Fibroblast of skin of left biceps (primary cell): ENCODE data around the gene OXA1L.
"Not testable (repeated sequence)": the region's sequence is repeated elsewhere in the genome, so short reads cannot be mapped to it uniquely, and the experiment has no call there.

Experiments
- DNase-seq, 2 experiments: peaks; one replicate each; pipeline ENCODE4 v3.0.0-alpha.2; 2013; ENCODE audit warnings: low read depth in 2 of 2

Gene OXA1L

DNA sequence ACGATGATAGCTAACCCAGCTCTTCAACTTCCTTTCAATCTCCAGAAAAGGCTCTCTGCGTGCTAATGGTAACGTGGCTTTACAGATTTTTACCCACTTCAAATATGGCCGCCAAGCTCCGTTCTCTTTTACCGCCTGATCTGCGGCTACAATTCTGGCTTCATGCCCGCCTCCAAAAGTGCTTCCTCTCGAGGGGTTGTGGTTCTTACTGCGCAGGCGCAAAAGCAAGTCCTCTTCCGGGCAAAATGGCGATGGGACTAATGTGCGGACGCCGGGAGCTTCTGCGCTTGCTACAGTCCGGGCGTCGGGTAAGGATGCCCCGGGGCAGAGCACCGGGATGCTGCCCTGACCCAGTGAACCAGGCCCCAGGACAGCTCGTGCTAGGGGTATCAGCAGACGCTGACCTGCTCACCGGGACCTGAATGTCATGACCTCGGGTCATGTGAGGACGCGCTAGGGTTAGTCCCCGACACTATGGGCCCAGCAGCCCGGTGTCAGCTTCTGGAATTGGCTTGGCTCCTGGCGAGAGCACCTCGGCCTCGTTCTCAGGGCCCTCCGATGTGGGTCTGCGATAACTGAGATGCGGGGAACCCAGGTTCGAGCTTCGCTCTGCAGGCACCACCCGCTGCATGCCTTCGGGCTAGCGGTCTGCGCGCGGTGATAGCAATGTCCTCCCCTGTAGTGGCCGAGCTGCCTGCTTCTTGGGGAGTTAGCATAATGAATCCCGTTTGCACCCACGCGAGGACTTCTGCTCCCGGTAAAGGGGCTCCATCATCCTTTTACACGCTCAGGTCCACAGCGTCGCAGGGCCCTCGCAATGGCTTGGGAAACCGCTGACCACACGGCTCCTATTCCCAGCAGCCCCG lies at the start of gene OXA1L:
Gene OXA1L (plus strand): TSS at position 232 of the 866 bp plus-strand sequence. CDS start 14 bp downstream, at position 246.
- peak; percentile 96 for DNase-seq

- DNase-seq = no peak
Measured at GRCh38 chr14:22718091-22718490, 48.4 kb upstream of the OXA1L start.

GRCh38 chr14:22721213-22721612 lies 45.3 kb upstream of the OXA1L start:
- no peak for DNase-seq

DNA sequence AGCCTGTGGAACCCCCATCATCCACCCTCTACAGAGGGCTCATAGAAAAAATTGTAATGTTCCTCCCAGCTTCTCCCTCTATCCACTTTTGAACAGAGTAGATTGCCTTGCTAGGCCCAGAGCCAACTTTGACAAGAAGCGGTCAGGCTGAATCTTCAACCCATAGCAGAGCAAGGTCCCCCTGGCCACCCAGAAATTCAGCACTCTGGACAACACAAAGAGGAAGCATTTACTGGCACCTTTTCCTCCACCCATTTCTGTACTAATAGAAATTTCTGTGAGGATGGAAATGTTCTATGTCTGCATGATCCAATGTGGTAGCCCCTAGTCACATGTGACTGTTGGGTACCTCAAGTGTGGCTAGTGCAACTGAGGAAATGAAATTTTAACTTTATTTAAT lies 42.7 kb upstream of the OXA1L start:
- DNase-seq = no peak

GRCh38 chr14:22724847-22725246 lies 41.6 kb upstream of the OXA1L start:
- not testable (repeated sequence) for DNase-seq

- DNase-seq = not testable (repeated sequence)
Measured at GRCh38 chr14:22725374-22725773, 41.1 kb upstream of the OXA1L start.

GRCh38 chr14:22726012-22726411 lies 40.5 kb upstream of the OXA1L start:
- no peak for DNase-seq

DNA sequence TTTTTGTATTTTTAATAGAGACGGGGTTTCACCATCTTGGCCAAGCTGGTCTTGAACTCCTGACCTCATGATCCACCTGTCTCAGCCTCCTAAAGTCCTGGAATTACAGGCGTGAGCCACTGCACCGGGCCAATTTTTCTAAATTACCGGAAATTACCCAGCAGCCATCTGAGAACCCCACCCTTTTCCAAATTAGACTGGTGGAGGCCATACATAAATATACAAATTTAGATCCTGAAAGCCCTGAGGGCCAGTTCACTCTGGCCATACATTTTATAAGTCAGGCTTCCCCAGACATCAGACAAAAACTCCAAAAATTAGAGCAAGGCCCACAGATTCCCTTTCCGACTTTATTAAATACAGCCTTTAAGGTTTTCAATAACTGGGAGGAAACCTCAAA lies 34.4 kb upstream of the OXA1L start:
- DNase-seq = not testable (repeated sequence)

- DNase-seq = no peak
Measured at GRCh38 chr14:22733829-22734228, 32.7 kb upstream of the OXA1L start.

DNA sequence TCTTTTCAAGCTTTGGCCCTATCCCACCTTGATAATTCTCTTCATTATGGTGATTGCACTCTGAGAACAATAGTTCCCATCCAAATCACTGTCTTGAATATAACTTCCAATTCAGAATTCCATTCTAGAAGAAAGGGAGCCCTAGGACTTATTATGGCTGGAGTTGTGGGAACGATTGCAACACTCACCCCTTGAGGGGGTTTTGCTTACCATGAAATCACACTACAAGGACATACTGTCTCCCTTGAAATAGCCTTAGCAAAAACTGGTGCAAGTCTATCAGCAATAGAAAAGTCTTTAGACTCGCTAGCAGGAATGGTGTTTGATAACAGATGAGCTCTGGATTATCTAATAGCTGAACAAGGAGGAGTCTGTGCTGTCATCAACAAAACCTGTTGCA lies 31.4 kb upstream of the OXA1L start:
- no peak for DNase-seq

DNA sequence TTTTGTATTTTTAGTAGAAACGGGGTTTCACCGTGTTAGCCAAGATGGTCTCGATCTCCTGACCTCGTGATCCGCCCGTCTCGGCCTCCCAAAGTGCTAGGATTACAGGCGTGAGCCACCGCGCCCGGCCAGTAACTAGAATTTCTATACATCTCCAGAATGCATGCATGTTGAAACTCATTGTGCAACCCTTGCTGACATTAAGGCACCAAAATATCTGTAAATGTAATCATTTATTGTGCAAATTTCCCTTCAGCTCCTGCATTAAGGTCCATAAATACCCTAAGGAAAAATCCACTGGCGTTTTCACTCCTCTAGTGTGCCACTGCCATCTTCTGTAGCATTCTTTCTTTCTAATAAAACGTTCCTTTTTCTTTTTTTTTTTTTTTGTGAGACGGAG lies 30.1 kb upstream of the OXA1L start:
- not testable (repeated sequence) for DNase-seq

DNA sequence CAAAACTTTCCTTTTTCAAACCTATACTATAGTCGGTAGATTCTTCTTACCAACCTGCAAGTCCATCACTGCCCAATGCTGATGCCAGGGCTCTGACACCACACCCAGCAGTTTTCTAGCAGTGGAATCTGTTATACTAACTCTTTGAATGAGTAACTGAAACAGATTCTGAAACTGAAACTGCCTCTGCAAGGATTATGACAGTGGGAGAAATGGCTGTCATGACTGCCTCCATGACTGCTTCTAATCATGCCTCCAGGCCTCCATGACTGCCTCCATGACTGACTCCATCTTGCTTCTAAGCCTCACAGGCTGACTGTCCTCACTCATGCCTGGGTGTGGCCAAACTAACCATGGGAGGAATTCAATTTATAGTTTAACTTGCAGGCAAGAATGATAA lies 29.4 kb upstream of the OXA1L start:
- DNase-seq = no peak

DNA sequence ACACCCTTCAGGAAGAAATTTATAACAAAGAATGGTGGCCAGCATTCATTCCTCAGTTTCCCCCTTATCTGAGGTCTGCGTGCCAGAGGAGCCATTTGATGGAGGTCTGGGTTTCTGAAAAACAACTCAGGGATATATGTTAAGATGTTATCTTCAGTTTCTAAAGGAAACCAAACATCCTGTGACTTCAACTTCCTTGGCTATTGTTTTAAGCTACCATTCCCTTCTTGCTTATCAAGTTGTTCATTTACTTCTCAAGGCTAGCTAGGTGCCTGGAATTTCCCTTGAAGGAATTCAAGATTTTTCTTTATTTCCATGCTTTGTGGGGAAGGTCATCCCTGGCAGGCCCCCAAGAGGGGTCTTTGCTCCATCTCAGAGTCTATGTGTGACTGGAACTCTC lies 27.1 kb upstream of the OXA1L start:
- DNase-seq = no peak

- no peak for DNase-seq
Measured at GRCh38 chr14:22740020-22740419, 26.5 kb upstream of the OXA1L start.

GRCh38 chr14:22747769-22748168 lies 18.7 kb upstream of the OXA1L start:
- no peak for DNase-seq

DNA sequence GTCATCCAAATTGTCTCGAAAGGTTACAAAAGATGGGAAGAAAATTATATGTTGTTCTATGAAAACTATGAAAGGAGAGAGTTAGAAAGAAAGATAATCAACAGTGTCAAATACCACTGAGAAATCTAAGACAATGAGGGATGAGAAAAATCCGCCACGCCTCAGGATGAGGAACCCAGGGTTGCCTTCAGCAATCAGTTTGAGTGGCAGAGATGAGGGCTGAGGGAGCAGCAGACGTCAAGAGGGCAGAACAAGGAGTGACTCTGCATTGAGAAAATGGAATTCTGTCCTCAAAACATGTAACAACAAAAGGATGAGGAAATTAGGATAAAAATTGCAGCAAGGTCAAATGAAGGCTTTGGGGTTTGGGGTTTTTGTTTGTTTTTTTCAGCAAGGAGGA lies 18.3 kb upstream of the OXA1L start:
- no peak for DNase-seq

- no peak for DNase-seq
Measured at GRCh38 chr14:22748631-22749068, 17.8 kb upstream of the OXA1L start.

DNA sequence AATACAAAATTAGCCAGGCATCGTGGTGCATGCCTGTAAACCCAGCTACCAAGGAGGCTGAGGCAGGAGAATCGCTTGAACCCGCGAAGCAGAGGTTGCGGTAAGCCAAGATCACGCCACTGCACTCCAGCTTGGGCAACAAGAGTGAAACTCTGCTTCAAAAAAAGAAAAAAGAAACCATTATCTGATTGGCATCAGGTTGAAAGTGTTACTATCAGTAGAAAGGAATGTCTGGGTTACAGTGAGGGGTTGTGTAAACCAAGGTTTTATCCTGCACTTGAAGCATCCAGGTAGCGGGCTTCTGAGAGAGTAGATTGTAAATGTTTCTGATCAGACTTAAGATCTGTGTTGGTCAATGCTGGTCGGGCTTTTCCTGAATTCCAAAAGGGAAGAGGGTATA lies 14.1 kb upstream of the OXA1L start:
- no peak for DNase-seq

DNA sequence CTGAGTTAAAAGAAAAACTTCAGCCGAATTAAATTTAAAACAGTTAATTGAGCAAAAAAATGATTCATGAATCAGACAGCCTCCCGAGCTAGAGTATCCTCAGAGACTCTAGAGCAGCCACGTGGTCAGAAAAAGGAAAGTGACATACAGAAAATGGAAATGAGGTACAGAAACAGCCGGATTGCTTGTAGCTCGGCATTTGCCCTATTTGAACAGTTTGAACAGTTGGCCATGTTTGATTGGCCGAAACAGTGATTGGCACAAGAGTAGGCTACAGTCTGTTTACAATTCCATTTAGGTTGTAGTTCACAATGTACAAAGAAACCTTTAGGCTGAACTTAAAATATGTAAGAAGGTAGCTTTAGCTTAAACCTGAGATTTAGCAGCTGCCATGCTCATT lies 12.9 kb upstream of the OXA1L start:
- no peak for DNase-seq

GRCh38 chr14:22757972-22758650 lies 8.4 kb upstream of the OXA1L start:
- DNase-seq = not testable (repeated sequence)

GRCh38 chr14:22761734-22762133 lies 4.8 kb upstream of the OXA1L start:
- no peak for DNase-seq

GRCh38 chr14:22764382-22764781 lies 2.1 kb upstream of the OXA1L start:
- DNase-seq = no peak

GRCh38 chr14:22767323-22767589 lies 768 bp downstream of the OXA1L start:
- no peak for DNase-seq
